Activated CD8-positive, alpha-beta T cell treated with anti-CD3 and anti-CD28 coated beads for 36 hours (primary cell): ENCODE data around the gene NPPB. TPM values are rescaled to one million over a fixed set of nuclear protein-coding genes. Genes with fewer than 3 reads are reported as not detected.
"Not testable (repeated sequence)": the region's sequence is repeated elsewhere in the genome, so short reads cannot be mapped to it uniquely, and the experiment has no call there.

Experiments used
- ATAC-seq: fragments of 200-7000 bp; cut with Tn5 transposase; one replicate; pipeline ENCODE4 v1.10.0; 2021; ENCODE audit warnings: mild to moderate bottlenecking, moderate library complexity
- CTCF ChIA-PET: fragments of 350-600 bp; sonication (Branson Sonifier 250); formaldehyde crosslinking; loops from one replicate; lab custom pipeline; 2021; ENCODE audit warnings: antibody characterized with exemption; lab: Charles Lee
- POLR2A ChIA-PET: fragments of 350-600 bp; sonication (Branson Sonifier 250); formaldehyde crosslinking; loops from one replicate; lab custom pipeline; 2021; ENCODE audit warnings: antibody characterized with exemption; lab: Charles Lee
- DNase-seq: peaks from one replicate; pipeline ENCODE4 v3.0.0-alpha.2; 2020
- H3K27ac Mint-ChIP-seq: one replicate; pipeline ENCODE4 v1.8.0; 2021; ENCODE audit warnings: mild to moderate bottlenecking, mixed read lengths
- H3K27me3 Mint-ChIP-seq: one replicate; pipeline ENCODE4 v1.8.0; 2021; ENCODE audit warnings: mixed read lengths
- H3K36me3 Mint-ChIP-seq: one replicate; pipeline ENCODE4 v1.8.0; 2021; ENCODE audit warnings: low read depth, mixed read lengths
- H3K4me1 Mint-ChIP-seq: one replicate; pipeline ENCODE4 v1.8.0; 2021; ENCODE audit warnings: low read depth, mixed read lengths
- H3K4me3 Mint-ChIP-seq: one replicate; pipeline ENCODE4 v1.8.0; 2021; ENCODE audit warnings: mild to moderate bottlenecking, moderate library complexity, mixed read lengths
- H3K9me3 Mint-ChIP-seq: one replicate; pipeline ENCODE4 v1.8.0; 2021; ENCODE audit warnings: mixed read lengths
- intact Hi-C: fragments of 100-400 bp; cut with micrococcal nuclease; formaldehyde crosslinking; loops from one replicate; pipeline ENCODE4 v1.10.0; 2022
- total RNA-seq, 2 experiments: library from RNA; stranded (reverse); gene quantifications; one replicate each; pipeline ENCODE4 v1.2.3, GENCODE V29; 2021
- TF ChIP-seq, protein P1 (sequence below): fragments of 200-600 bp; IDR thresholded peaks from one replicate; pipeline ENCODE4 v1.8.0; 2022; ENCODE audit warnings: antibody characterized with exemption, mild to moderate bottlenecking

NPPB gene
- total RNA-seq, 2 experiments from 2014 or later, result not detected

DNA sequence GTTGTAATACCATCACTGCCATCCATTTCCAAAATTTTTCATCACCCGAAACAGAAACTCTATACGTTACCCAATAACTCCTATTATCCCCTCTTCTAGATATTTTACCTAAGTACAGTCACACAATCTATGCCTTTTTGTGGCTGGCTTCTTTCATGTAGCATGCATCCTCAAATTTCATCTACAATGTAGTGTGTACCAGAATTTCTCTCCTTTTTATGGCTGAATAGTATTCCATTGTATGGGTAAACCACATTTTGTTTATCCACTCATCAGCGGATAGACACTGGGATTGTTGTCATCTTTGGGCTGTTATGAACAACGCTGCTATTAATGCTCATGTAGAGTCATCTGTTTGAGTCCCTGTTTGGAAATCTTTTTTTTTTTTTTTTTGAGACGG, 46.2 kb upstream of the NPPB start:
- DNase-seq, result no peak
- Mint-ChIP-seq H3K4me3 (no peak overlapping the region), H3K9me3 (no peaks in the 10 kb centered on the region), H3K36me3 (peaks cover 2% of the 10 kb centered on the region), H3K27me3 (peaks cover 20% of the 10 kb centered on the region), H3K27ac (no peak overlapping the region), H3K4me1 (peaks cover 29% of the 10 kb centered on the region)
- no peak for ATAC-seq
- POLR2A ChIA-PET, result no interaction called here
- TF ChIP-seq, protein P1, sequence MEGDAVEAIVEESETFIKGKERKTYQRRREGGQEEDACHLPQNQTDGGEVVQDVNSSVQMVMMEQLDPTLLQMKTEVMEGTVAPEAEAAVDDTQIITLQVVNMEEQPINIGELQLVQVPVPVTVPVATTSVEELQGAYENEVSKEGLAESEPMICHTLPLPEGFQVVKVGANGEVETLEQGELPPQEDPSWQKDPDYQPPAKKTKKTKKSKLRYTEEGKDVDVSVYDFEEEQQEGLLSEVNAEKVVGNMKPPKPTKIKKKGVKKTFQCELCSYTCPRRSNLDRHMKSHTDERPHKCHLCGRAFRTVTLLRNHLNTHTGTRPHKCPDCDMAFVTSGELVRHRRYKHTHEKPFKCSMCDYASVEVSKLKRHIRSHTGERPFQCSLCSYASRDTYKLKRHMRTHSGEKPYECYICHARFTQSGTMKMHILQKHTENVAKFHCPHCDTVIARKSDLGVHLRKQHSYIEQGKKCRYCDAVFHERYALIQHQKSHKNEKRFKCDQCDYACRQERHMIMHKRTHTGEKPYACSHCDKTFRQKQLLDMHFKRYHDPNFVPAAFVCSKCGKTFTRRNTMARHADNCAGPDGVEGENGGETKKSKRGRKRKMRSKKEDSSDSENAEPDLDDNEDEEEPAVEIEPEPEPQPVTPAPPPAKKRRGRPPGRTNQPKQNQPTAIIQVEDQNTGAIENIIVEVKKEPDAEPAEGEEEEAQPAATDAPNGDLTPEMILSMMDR, result no peak
- intact Hi-C loops, result no loop called here
- CTCF ChIA-PET, result interaction anchor here (1.7 kb wide), 1 partner anchor 12 kb away, joined by 4 read pairs; no protein-coding TSS in a partner anchor

DNA sequence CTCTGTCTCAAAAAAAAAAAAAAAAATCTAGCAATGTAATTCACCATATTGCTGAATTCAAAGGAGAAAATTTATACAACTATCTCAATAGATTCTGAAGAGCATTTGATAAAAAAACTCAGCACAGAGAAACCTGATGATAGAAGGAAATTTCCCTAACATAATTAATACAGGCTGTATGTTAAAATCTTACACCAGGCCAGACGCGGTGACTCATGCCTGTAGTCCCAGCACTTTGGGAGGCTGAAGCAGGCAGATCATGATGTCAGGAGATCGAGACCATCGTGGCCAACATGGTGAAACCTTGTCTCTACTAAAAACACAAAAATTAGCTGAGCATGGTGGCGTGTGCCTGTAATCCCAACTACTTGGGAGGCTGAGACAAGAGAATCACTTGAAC, 45.4 kb upstream of the NPPB start:
- H3K27ac Mint-ChIP-seq, H3K9me3 Mint-ChIP-seq, CTCF ChIA-PET, intact Hi-C loops, POLR2A ChIA-PET, ATAC-seq, DNase-seq, H3K36me3 Mint-ChIP-seq, H3K4me3 Mint-ChIP-seq: not testable (repeated sequence)
- Mint-ChIP-seq H3K27me3 (peaks cover 24% of the 10 kb centered on the region), H3K4me1 (peaks cover 23% of the 10 kb centered on the region)

DNA sequence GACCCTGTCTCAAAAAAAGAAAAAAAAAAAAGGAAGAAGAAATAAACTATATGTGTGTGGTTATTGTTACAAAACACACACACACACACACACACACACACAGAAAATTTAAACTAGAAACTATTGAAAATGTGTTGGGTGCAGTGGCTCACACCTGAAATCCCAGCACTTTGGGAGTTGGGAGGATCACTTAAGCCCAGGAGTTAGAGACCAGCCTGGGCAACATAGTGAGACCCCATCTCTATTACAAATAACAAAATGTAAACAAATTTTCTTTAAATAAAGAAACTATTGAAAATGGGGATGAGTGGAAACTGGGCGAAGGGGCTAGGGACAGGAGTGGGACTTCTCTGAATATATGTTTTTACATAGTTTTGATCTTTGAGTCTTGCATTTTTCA, 44.5 kb upstream of the NPPB start:
- intact Hi-C loops, result no loop called here
- TF ChIP-seq, protein P1, result no peak
- Mint-ChIP-seq H3K36me3 (no peaks in the 10 kb centered on the region), H3K9me3 (no peaks in the 10 kb centered on the region), H3K4me3 (no peak overlapping the region), H3K27me3 (peaks cover 27% of the 10 kb centered on the region), H3K4me1 (peaks cover 21% of the 10 kb centered on the region), H3K27ac (no peak overlapping the region)
- ATAC-seq, result no peak
- ChIA-PET CTCF (no interaction called here), POLR2A (no interaction called here)
- DNase-seq, result no peak

DNA sequence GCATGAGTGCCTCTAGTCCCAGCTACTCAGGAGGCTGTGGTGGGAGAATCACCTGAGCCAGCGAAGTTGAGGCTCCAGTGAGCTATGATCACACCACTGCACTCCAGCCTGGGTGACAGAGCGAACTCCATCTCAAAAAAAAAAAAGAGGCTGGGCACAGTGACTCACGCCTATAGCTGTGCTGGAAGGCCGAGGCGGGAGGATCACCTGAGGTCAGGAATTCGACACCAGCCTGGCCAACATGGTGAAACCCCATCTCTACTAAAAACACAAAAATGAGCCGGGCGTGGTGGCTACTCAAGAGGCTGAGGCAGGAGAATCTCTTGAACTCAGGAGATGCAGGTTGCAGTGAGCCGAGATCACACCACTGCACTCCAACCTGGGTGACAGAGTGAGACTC, 42.7 kb upstream of the NPPB start:
- DNase-seq, intact Hi-C loops, H3K36me3 Mint-ChIP-seq, CTCF ChIA-PET, H3K27ac Mint-ChIP-seq, H3K4me3 Mint-ChIP-seq, H3K9me3 Mint-ChIP-seq, ATAC-seq: not testable (repeated sequence)
- POLR2A ChIA-PET, result interaction anchor here (1.2 to 11.5 kb wide), 2 partner anchors 8 to 36 kb away, joined by 3 to 149 read pairs; no protein-coding TSS in a partner anchor
- Mint-ChIP-seq H3K27me3 (peaks cover 31% of the 10 kb centered on the region), H3K4me1 (peaks cover 14% of the 10 kb centered on the region)

DNA sequence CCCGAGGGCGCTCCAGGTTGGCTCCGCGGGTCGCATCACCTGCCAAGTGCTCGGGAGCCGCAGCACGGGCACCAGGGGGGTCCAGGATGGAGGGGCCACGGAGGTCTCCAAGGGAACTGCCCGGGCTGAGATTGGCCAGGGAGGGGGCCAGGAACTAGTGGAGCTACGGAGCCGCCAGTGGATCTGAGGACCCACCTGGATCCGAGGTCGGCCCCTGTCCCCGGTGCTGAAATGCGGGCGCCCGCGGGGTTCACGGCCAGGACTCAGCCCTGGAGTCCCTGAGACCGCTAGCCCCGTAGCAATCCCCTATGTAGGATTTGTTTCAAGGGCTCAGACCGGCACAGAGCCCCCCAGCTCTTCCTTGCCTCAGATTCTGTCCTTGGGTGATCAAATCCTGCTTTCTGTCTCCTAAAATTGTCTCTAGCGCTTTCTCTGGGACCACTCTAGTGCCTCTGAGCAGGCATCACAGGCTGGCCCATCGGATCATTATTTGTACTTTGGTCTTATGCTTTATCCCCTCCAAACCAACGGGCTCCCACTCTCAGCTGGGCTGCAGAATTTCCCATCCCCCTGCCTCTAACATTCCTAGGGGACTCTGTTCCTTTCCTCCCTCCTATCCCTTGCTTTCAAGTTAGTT, 40.2 kb upstream of the NPPB start:
- intact Hi-C loops, result no loop called here
- peak; percentile 32 for DNase-seq
- ATAC-seq, result no peak
- POLR2A ChIA-PET, result interaction anchor here (11.5 kb wide), 1 partner anchor 10 kb away, joined by 149 read pairs; no protein-coding TSS in a partner anchor
- TF ChIP-seq, protein P1, result no peak
- H3K27ac Mint-ChIP-seq, result no peak overlapping the region
- no peaks in the 10 kb centered on the region for H3K4me1 Mint-ChIP-seq
- H3K36me3 Mint-ChIP-seq, result no peaks in the 10 kb centered on the region
- H3K27me3 Mint-ChIP-seq, result peaks cover 30% of the 10 kb centered on the region
- CTCF ChIA-PET, result interaction anchor here (0.9 to 2.1 kb wide), 2 partner anchors 9 to 61 kb away, joined by 5 to 6 read pairs; no protein-coding TSS in a partner anchor
- no peak overlapping the region for H3K4me3 Mint-ChIP-seq
- H3K9me3 Mint-ChIP-seq, result no peaks in the 10 kb centered on the region
